Measurements from ENCODE around the gene MLIP.

DNA sequence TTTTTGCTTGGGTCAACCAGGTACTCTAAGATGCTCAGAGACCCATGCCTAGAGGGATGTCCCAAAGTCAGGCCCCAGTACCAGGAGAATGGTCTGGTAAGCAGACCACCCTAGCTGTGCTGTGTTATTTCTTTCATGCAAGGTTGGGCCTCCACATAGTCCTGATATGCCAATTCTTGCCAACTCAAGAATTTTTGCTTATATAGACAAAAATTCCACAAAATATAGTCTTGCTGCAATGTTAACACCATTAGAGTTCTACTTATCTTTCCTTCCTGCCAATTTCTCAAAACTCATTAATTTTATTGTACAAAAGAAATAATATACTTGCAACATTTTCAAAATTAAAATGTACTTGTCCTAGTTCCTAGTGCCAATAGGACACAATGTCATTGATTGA lies 163.1 kb downstream of the MLIP start:
- TF ChIP-seq, protein P1, sequence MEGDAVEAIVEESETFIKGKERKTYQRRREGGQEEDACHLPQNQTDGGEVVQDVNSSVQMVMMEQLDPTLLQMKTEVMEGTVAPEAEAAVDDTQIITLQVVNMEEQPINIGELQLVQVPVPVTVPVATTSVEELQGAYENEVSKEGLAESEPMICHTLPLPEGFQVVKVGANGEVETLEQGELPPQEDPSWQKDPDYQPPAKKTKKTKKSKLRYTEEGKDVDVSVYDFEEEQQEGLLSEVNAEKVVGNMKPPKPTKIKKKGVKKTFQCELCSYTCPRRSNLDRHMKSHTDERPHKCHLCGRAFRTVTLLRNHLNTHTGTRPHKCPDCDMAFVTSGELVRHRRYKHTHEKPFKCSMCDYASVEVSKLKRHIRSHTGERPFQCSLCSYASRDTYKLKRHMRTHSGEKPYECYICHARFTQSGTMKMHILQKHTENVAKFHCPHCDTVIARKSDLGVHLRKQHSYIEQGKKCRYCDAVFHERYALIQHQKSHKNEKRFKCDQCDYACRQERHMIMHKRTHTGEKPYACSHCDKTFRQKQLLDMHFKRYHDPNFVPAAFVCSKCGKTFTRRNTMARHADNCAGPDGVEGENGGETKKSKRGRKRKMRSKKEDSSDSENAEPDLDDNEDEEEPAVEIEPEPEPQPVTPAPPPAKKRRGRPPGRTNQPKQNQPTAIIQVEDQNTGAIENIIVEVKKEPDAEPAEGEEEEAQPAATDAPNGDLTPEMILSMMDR (IDR thresholded peaks at IDR 0.05) = no peak
- TF ChIP-seq POLR2A (IDR thresholded peaks at IDR 0.05; ENCODE audit: low read length) = no peak
- TF ChIP-seq KDM5A (IDR thresholded peaks at IDR 0.05) = no peak
- TF ChIP-seq, protein P2, sequence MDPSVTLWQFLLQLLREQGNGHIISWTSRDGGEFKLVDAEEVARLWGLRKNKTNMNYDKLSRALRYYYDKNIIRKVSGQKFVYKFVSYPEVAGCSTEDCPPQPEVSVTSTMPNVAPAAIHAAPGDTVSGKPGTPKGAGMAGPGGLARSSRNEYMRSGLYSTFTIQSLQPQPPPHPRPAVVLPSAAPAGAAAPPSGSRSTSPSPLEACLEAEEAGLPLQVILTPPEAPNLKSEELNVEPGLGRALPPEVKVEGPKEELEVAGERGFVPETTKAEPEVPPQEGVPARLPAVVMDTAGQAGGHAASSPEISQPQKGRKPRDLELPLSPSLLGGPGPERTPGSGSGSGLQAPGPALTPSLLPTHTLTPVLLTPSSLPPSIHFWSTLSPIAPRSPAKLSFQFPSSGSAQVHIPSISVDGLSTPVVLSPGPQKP (IDR thresholded peaks at IDR 0.05; ENCODE audit: low read depth, low read length) = no peak
- no peak for TF ChIP-seq EP300 (IDR thresholded peaks at IDR 0.05)
- TF ChIP-seq CEBPB (IDR thresholded peaks at IDR 0.05) = no peak
- TF ChIP-seq JUN (IDR thresholded peaks at IDR 0.05) = no peak
- no peak for TF ChIP-seq ZFP36 (IDR thresholded peaks at IDR 0.05; ENCODE audit: borderline replicate concordance, partially characterized antibody)
- TF ChIP-seq MAFK (IDR thresholded peaks at IDR 0.05; ENCODE audit: partially characterized antibody) = peak; percentile 57
- TF ChIP-seq RFX5 (IDR thresholded peaks at IDR 0.05) = no peak
- no peak for TF ChIP-seq NFE2L2 (conservative IDR thresholded peaks at IDR 0.05; ENCODE audit: low read length)
- TF ChIP-seq, protein P3, sequence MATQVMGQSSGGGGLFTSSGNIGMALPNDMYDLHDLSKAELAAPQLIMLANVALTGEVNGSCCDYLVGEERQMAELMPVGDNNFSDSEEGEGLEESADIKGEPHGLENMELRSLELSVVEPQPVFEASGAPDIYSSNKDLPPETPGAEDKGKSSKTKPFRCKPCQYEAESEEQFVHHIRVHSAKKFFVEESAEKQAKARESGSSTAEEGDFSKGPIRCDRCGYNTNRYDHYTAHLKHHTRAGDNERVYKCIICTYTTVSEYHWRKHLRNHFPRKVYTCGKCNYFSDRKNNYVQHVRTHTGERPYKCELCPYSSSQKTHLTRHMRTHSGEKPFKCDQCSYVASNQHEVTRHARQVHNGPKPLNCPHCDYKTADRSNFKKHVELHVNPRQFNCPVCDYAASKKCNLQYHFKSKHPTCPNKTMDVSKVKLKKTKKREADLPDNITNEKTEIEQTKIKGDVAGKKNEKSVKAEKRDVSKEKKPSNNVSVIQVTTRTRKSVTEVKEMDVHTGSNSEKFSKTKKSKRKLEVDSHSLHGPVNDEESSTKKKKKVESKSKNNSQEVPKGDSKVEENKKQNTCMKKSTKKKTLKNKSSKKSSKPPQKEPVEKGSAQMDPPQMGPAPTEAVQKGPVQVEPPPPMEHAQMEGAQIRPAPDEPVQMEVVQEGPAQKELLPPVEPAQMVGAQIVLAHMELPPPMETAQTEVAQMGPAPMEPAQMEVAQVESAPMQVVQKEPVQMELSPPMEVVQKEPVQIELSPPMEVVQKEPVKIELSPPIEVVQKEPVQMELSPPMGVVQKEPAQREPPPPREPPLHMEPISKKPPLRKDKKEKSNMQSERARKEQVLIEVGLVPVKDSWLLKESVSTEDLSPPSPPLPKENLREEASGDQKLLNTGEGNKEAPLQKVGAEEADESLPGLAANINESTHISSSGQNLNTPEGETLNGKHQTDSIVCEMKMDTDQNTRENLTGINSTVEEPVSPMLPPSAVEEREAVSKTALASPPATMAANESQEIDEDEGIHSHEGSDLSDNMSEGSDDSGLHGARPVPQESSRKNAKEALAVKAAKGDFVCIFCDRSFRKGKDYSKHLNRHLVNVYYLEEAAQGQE (IDR thresholded peaks at IDR 0.05) = no peak
